PC-3 (cell line): ENCODE measurements around the gene CD248. TPM values are rescaled to one million over a fixed set of nuclear protein-coding genes. Genes with fewer than 3 reads are reported as not detected.

ENCODE experiments used
- ATAC-seq: fragments of 200-7000 bp; cut with Tn5 transposase; 2 replicates; pipeline ENCODE4 v1.9.1; 2020; ENCODE audit warnings: mild to moderate bottlenecking, moderate library complexity
- BruUV-seq: library from RNA; stranded (reverse); fragments of 400-500 nt; replicated peaks from 2 replicates; lab custom pipeline; 2021; lab: Mats Ljungman, UMichigan
- CTCF ChIA-PET: fragments of 300-600 bp; sonication (Branson Sonifier 250); formaldehyde crosslinking; loops from one replicate; lab custom pipeline; 2022; ENCODE audit warnings: antibody characterized with exemption; lab: Charles Lee
- POLR2A ChIA-PET: fragments of 300-600 bp; sonication (Branson Sonifier 250); formaldehyde crosslinking; loops from one replicate; lab custom pipeline; 2022; ENCODE audit warnings: antibody characterized with exemption; ENCODE audit not compliant: unreplicated experiment; lab: Charles Lee
- DNase-seq: peaks from one replicate; pipeline ENCODE4 v3.0.0-alpha.2; 2015
- H2AFZ ChIP-seq: fragments of 300-600 bp; sonication (generic); 2 replicates; pipeline ENCODE4 v1.6.0; 2016; ENCODE audit warnings: antibody characterized with exemption, low read length
- H3F3A ChIP-seq: fragments of 300-600 bp; sonication (generic); one replicate; pipeline ENCODE4 v1.6.0; 2017; ENCODE audit warnings: antibody characterized with exemption, low read length, control low read depth, mild to moderate bottlenecking; ENCODE audit not compliant: unreplicated experiment
- H3K27ac ChIP-seq: fragments of 300-600 bp; sonication (generic); 2 replicates; pipeline ENCODE4 v1.5.1; 2016; ENCODE audit warnings: mild to moderate bottlenecking, low read length
- H3K27me3 ChIP-seq: fragments of 300-600 bp; sonication (generic); 2 replicates; pipeline ENCODE4 v1.6.1; 2016; ENCODE audit warnings: low read length, mixed read lengths
- H3K36me3 ChIP-seq: fragments of 300-600 bp; sonication (generic); 2 replicates; pipeline ENCODE4 v1.6.1; 2016; ENCODE audit warnings: low read depth, mixed run types, low read length, mixed read lengths
- H3K4me1 ChIP-seq: fragments of 300-600 bp; sonication (generic); 2 replicates; pipeline ENCODE4 v1.5.1; 2016; ENCODE audit warnings: low read length; ENCODE audit not compliant: insufficient read depth
- H3K4me2 ChIP-seq: fragments of 300-600 bp; sonication (generic); 2 replicates; pipeline ENCODE4 v1.6.0; 2016; ENCODE audit warnings: low read length
- H3K4me3 ChIP-seq: fragments of 300-600 bp; sonication (generic); 2 replicates; pipeline ENCODE4 v1.5.1; 2016; ENCODE audit warnings: mild to moderate bottlenecking, low read length, mixed read lengths
- H3K79me2 ChIP-seq: fragments of 300-600 bp; sonication (generic); 2 replicates; pipeline ENCODE4 v1.6.1; 2017; ENCODE audit warnings: low read length, mixed read lengths
- H3K9ac ChIP-seq: fragments of 300-600 bp; sonication (generic); 2 replicates; pipeline ENCODE4 v1.6.0; 2016; ENCODE audit warnings: mild to moderate bottlenecking, low read length
- H3K9me2 ChIP-seq: fragments of 300-600 bp; sonication (generic); replicated peaks from 2 replicates; pipeline ENCODE4 v1.6.1; 2016; ENCODE audit warnings: mixed run types, low read length, mixed read lengths
- H3K9me3 ChIP-seq: fragments of 300-600 bp; sonication (generic); 2 replicates; pipeline ENCODE4 v1.6.1; 2016; ENCODE audit warnings: low read length, mixed read lengths
- H4K20me1 ChIP-seq: fragments of 300-600 bp; sonication (generic); 2 replicates; pipeline ENCODE4 v1.6.1; 2016; ENCODE audit warnings: low read length, mixed read lengths
- CTCF ChIP-seq: fragments of 300-600 bp; sonication (generic); conservative IDR thresholded peaks from 2 replicates; pipeline ENCODE4 v1.5.1; 2017; ENCODE audit warnings: antibody characterized with exemption, low read depth, mild to moderate bottlenecking, low read length
- EZH2 ChIP-seq: fragments of 300-600 bp; sonication (generic); IDR thresholded peaks from one replicate; pipeline ENCODE4 v1.6.1; 2017; ENCODE audit warnings: antibody characterized with exemption, mild to moderate bottlenecking, low read length; ENCODE audit not compliant: unreplicated experiment
- EZH2phosphoT487 ChIP-seq: fragments of 300-600 bp; sonication (generic); IDR thresholded peaks from 2 replicates; pipeline ENCODE4 v1.6.1; 2018; ENCODE audit warnings: mild to moderate bottlenecking, antibody characterized with exemption, low read length, borderline replicate concordance
- intact Hi-C: fragments of 100-400 bp; cut with micrococcal nuclease; formaldehyde crosslinking; loops from 2 replicates; pipeline ENCODE4 v1.9.0; 2023
- total RNA-seq: library from RNA; depleted of rRNA; stranded (reverse); fragments of >200 nt; gene quantifications from 2 replicates; pipeline ENCODE4 v1.2.3, GENCODE V29; 2014

The CD248 gene
- total RNA-seq, 1 experiment from 2014 or later = not detected

- no peaks in the 10 kb centered on the region for H3K27me3 ChIP-seq
- no peak overlapping the region for H3K9ac ChIP-seq
- intact Hi-C loops = loop anchor here (1.0 kb wide), 2 partner anchors 15 to 62 kb away; no protein-coding TSS in a partner anchor
- H3K4me1 ChIP-seq = peaks cover 23% of the 10 kb centered on the region
- CTCF ChIA-PET = interaction anchor here (1.0 to 1.3 kb wide), 2 partner anchors 15 to 16 kb away, joined by 14 to 22 read pairs; no protein-coding TSS in a partner anchor
- no peak overlapping the region for H3K4me3 ChIP-seq
- H3F3A ChIP-seq = no peaks in the 10 kb centered on the region
- no peaks in the 10 kb centered on the region for H3K9me2 ChIP-seq
- H4K20me1 ChIP-seq = no peaks in the 10 kb centered on the region
- H2AFZ ChIP-seq = peak overlapping the region; percentile 76
- H3K36me3 ChIP-seq = peaks cover 4% of the 10 kb centered on the region; the same call in 1 of the 2 replicates
- peak overlapping the region; percentile 42 for H3K4me2 ChIP-seq
- BruUV-seq = no TSS peak
- no peaks in the 10 kb centered on the region for H3K79me2 ChIP-seq
- ATAC-seq = peak; percentile 53
- no peaks in the 10 kb centered on the region for H3K9me3 ChIP-seq
- peak overlapping the region; percentile 37 for H3K27ac ChIP-seq
- POLR2A ChIA-PET = interaction anchor here (0.5 to 1.1 kb wide), 3 partner anchors 8 to 71 kb away, joined by 3 to 9 read pairs (median 4); no protein-coding TSS in a partner anchor
- TF ChIP-seq EZH2 (no peak), CTCF (no peak), EZH2phosphoT487 (no peak)
- DNase-seq = peak; percentile 59
Measured at GRCh38 chr11:66327171-66328030, 10.6 kb upstream of the CD248 start.

- Histone ChIP-seq H3K4me3 (no peak overlapping the region), H3K79me2 (no peaks in the 10 kb centered on the region), H3F3A (no peaks in the 10 kb centered on the region), H3K27me3 (no peaks in the 10 kb centered on the region), H3K4me1 (peaks cover 23% of the 10 kb centered on the region), H3K4me2 (peak overlapping the region; percentile 42; the same call in 1 of the 2 replicates), H3K9me3 (no peaks in the 10 kb centered on the region), H3K27ac (0 out of 2 replicates have a peak overlapping the region, but pooled peaks have one; percentile 37), H4K20me1 (no peaks in the 10 kb centered on the region), H2AFZ (peak overlapping the region; percentile 76), H3K9ac (no peak overlapping the region), H3K36me3 (no peaks in the 10 kb centered on the region), H3K9me2 (no peaks in the 10 kb centered on the region)
- POLR2A ChIA-PET = interaction anchor here (0.5 to 1.1 kb wide), 2 partner anchors 14 to 72 kb away, joined by 4 to 9 read pairs; no protein-coding TSS in a partner anchor
- BruUV-seq = no TSS peak
- ATAC-seq (peak; percentile 9; the same call in 1 of the 2 replicates), DNase-seq (peak; percentile 36)
- intact Hi-C loops = no loop called here
- CTCF ChIA-PET = interaction anchor here (1.0 to 1.3 kb wide), 2 partner anchors 14 to 15 kb away, joined by 14 to 22 read pairs; no protein-coding TSS in a partner anchor
- TF ChIP-seq CTCF = no peak
Measured at GRCh38 chr11:66326261-66327111, 9.6 kb upstream of the CD248 start.
